Caco-2 (cell line): ENCODE data around the gene SHMT1. TPM values are rescaled to one million over a fixed set of nuclear protein-coding genes. Genes with fewer than 3 reads are reported as not detected.

Experiments used
- BruUV-seq: library from RNA; stranded (reverse); fragments of 400-500 nt; replicated peaks from 2 replicates; lab custom pipeline; 2021; lab: Mats Ljungman, UMichigan
- CTCF ChIA-PET: fragments of 300-600 bp; sonication (Branson Sonifier 250); formaldehyde crosslinking; loops from one replicate; lab custom pipeline; 2022; ENCODE audit warnings: antibody characterized with exemption; lab: Charles Lee
- POLR2A ChIA-PET: fragments of 300-600 bp; sonication (Branson Sonifier 250); formaldehyde crosslinking; loops from one replicate; lab custom pipeline; 2022; ENCODE audit warnings: antibody characterized with exemption; lab: Charles Lee
- DNase-seq, 2 experiments: peaks; one replicate each; pipeline versions ENCODE4 v3.0.0 to v3.0.0-alpha.2; 2020 to 2022
- H3K27me3 ChIP-seq: replicated peaks from 2 replicates; pipeline ENCODE4 v1.6.0; 2011; ENCODE audit warnings: low read length; ENCODE audit not compliant: control insufficient read depth, insufficient read depth
- H3K36me3 ChIP-seq: 2 replicates; pipeline ENCODE4 v1.5.1; 2011; ENCODE audit warnings: low read length; ENCODE audit not compliant: control insufficient read depth, insufficient read depth
- H3K4me1 ChIP-seq: fragments of 250-450 bp; sonication (Bioruptor Pico); 2 replicates; pipeline ENCODE4 v1.5.1; 2020; ENCODE audit warnings: mild to moderate bottlenecking
- H3K4me3 ChIP-seq: 2 replicates; pipeline ENCODE4 v1.5.1; 2011; ENCODE audit warnings: low read depth, mild to moderate bottlenecking, control low read depth, low read length
- H3K9me3 ChIP-seq: fragments of 250-450 bp; sonication (Bioruptor Pico); 2 replicates; pipeline ENCODE4 v1.5.1; 2020; ENCODE audit warnings: mild to moderate bottlenecking, moderate library complexity
- H3K27ac Mint-ChIP-seq: one replicate; pipeline ENCODE4 v1.8.0; 2022; ENCODE audit warnings: mixed read lengths; ENCODE audit not compliant: unreplicated experiment
- H3K27me3 Mint-ChIP-seq: one replicate; pipeline ENCODE4 v1.8.0; 2022; ENCODE audit warnings: mixed read lengths; ENCODE audit not compliant: insufficient read depth, unreplicated experiment
- H3K36me3 Mint-ChIP-seq: one replicate; pipeline ENCODE4 v1.8.0; 2022; ENCODE audit warnings: mild to moderate bottlenecking, mixed read lengths; ENCODE audit not compliant: insufficient read depth, unreplicated experiment
- H3K4me1 Mint-ChIP-seq: one replicate; pipeline ENCODE4 v1.8.0; 2022; ENCODE audit warnings: low read depth, mixed read lengths; ENCODE audit not compliant: unreplicated experiment
- H3K4me3 Mint-ChIP-seq: one replicate; pipeline ENCODE4 v1.8.0; 2022; ENCODE audit warnings: mild to moderate bottlenecking, moderate library complexity, mixed read lengths; ENCODE audit not compliant: unreplicated experiment
- H3K9me3 Mint-ChIP-seq: one replicate; pipeline ENCODE4 v1.8.0; 2022; ENCODE audit warnings: mixed read lengths; ENCODE audit not compliant: unreplicated experiment
- CTCF ChIP-seq, 2 experiments: fragments of 200-600 bp in 1 of 2; IDR thresholded peaks; 1 replicate in 1 of 2; 2 replicates in 1 of 2; pipeline versions ENCODE4 v1.5.1 to v1.8.0; 2011 to 2022; ENCODE audit warnings: antibody characterized with exemption in 1 of 2, control low read depth in 1 of 2, inconsistent platforms in 1 of 2, low read depth in 1 of 2, low read length in 1 of 2, mild to moderate bottlenecking in 1 of 2, moderate library complexity in 1 of 2; ENCODE audit not compliant: insufficient read depth in 1 of 2, severe bottlenecking in 1 of 2, unreplicated experiment in 1 of 2
- intact Hi-C: fragments of 100-400 bp; cut with micrococcal nuclease; formaldehyde crosslinking; loops from one replicate; pipeline ENCODE4 v1.10.0; 2022; ENCODE audit not compliant: unreplicated experiment
- total RNA-seq: library from RNA; stranded (reverse); gene quantifications from 2 replicates; pipeline ENCODE4 v1.2.3, GENCODE V29; 2022

Gene SHMT1
- total RNA-seq, 1 experiment from 2014 or later, result 72.4 TPM

- intact Hi-C loops, result loop anchor here (5.0 kb wide), 2 partner anchors 182 to 582 kb away; partner anchors contain the start of gene ALKBH5
- Histone ChIP-seq H3K4me3 (no peak overlapping the region), H3K9me3 (no peaks in the 10 kb centered on the region), H3K36me3 (no peaks in the 10 kb centered on the region), H3K27me3 (no peaks in the 10 kb centered on the region; the same call in 1 of the 2 replicates), H3K4me1 (0 out of 2 replicates have a peak, but pooled peaks cover 4% of the 10 kb centered on the region)
- no peak for TF ChIP-seq CTCF (IDR thresholded peaks at IDR 0.05; ENCODE audit: insufficient read depth in 1 of 2, low read depth in 1 of 2, low read length in 1 of 2, severe bottlenecking in 1 of 2, unreplicated experiment in 1 of 2)
- Mint-ChIP-seq H3K4me3 (no peak overlapping the region), H3K27ac (no peak overlapping the region), H3K4me1 (peaks cover 7% of the 10 kb centered on the region), H3K9me3 (no peaks in the 10 kb centered on the region), H3K27me3 (no peaks in the 10 kb centered on the region), H3K36me3 (peaks cover 19% of the 10 kb centered on the region)
- DNase-seq, result no peak
- ChIA-PET CTCF (no interaction called here), POLR2A (no interaction called here)
- no TSS peak for BruUV-seq
These were observed 816 bp upstream of the SHMT1 start for GRCh38 chr17:18364166-18364565.

GRCh38 chr17:18362698-18363100, 651 bp downstream of the SHMT1 start:
- intact Hi-C loops, result loop anchor here (1.0 to 5.0 kb wide), 3 partner anchors 47 to 580 kb away; partner anchors contain the start of genes ALKBH5 and SMCR8
- Histone ChIP-seq H3K4me3 (peak overlapping the region; percentile 99), H3K4me1 (0 out of 2 replicates have a peak, but pooled peaks cover 4% of the 10 kb centered on the region), H3K36me3 (no peaks in the 10 kb centered on the region), H3K9me3 (no peaks in the 10 kb centered on the region), H3K27me3 (no peaks in the 10 kb centered on the region; the same call in 1 of the 2 replicates)
- ChIA-PET CTCF (interaction anchor here (0.6 kb wide), 1 partner anchor 263 kb away, joined by 3 read pairs; no protein-coding TSS in a partner anchor), POLR2A (no interaction called here)
- peak overlapping the region; percentile 81 for H3K4me3 Mint-ChIP-seq
- TF ChIP-seq CTCF (IDR thresholded peaks at IDR 0.05; ENCODE audit: insufficient read depth in 1 of 2, low read depth in 1 of 2, low read length in 1 of 2, severe bottlenecking in 1 of 2, unreplicated experiment in 1 of 2), result no peak
- peaks cover 28% of the 10 kb centered on the region for H3K36me3 Mint-ChIP-seq
- TSS peak; percentile 66 for BruUV-seq
- peak overlapping the region; percentile 45 for H3K27ac Mint-ChIP-seq
- H3K9me3 Mint-ChIP-seq, result no peaks in the 10 kb centered on the region
- H3K27me3 Mint-ChIP-seq, result no peaks in the 10 kb centered on the region
- DNase-seq, result peak; percentile 53 to 64
- H3K4me1 Mint-ChIP-seq, result peaks cover 7% of the 10 kb centered on the region

GRCh38 chr17:18361837-18362697, 1.3 kb downstream of the SHMT1 start:
- ChIA-PET CTCF (no interaction called here), POLR2A (no interaction called here)
- intact Hi-C loops, result loop anchor here (5.0 kb wide), 2 partner anchors 180 to 580 kb away; partner anchors contain the start of gene ALKBH5
- no peaks in the 10 kb centered on the region for H3K27me3 ChIP-seq
- Mint-ChIP-seq H3K36me3 (peaks cover 32% of the 10 kb centered on the region), H3K9me3 (no peaks in the 10 kb centered on the region), H3K4me3 (peak overlapping the region; percentile 81), H3K27me3 (no peaks in the 10 kb centered on the region), H3K4me1 (peaks cover 7% of the 10 kb centered on the region), H3K27ac (peak overlapping the region; percentile 45)
- BruUV-seq, result no TSS peak
- peak overlapping the region; percentile 99 for H3K4me3 ChIP-seq
- no peak for TF ChIP-seq CTCF (IDR thresholded peaks at IDR 0.05; ENCODE audit: insufficient read depth in 1 of 2, low read depth in 1 of 2, low read length in 1 of 2, severe bottlenecking in 1 of 2, unreplicated experiment in 1 of 2)
- DNase-seq, result no peak
- no peaks in the 10 kb centered on the region for H3K9me3 ChIP-seq
- no peaks in the 10 kb centered on the region for H3K36me3 ChIP-seq
- 0 out of 2 replicates have a peak, but pooled peaks cover 4% of the 10 kb centered on the region for H3K4me1 ChIP-seq
